HG02642 (cell line): ENCODE data around the gene CHRDL2.

ENCODE experiments used
- ATAC-seq: cut with Tn5 transposase; IDR thresholded peaks from one replicate; pipeline ENCODE4 v1.9.1; 2021; ENCODE audit warnings: mild to moderate bottlenecking; ENCODE audit not compliant: unreplicated experiment, poor library complexity

The CHRDL2 gene

GRCh38 chr11:74689666-74690065 is 41.6 kb downstream of the CHRDL2 start:
- ATAC-seq, result no peak

GRCh38 chr11:74687237-74688023 is 43.8 kb downstream of the CHRDL2 start:
- ATAC-seq, result no peak

GRCh38 chr11:74686792-74687191 is 44.4 kb downstream of the CHRDL2 start:
- no peak for ATAC-seq

GRCh38 chr11:74685905-74686304 is 45.3 kb downstream of the CHRDL2 start:
- no peak for ATAC-seq

GRCh38 chr11:74685338-74685737 is 45.9 kb downstream of the CHRDL2 start:
- ATAC-seq, result no peak

GRCh38 chr11:74684661-74685060 is 46.6 kb downstream of the CHRDL2 start:
- no peak for ATAC-seq

- no peak for ATAC-seq
Observed at GRCh38 chr11:74683941-74684481, 47.2 kb downstream of the CHRDL2 start.

- ATAC-seq, result no peak
Observed at GRCh38 chr11:74683279-74683871, 47.9 kb downstream of the CHRDL2 start.

- ATAC-seq, result no peak
Observed at GRCh38 chr11:74682731-74683278, 48.4 kb downstream of the CHRDL2 start.

GRCh38 chr11:74681686-74682651 is 49.3 kb downstream of the CHRDL2 start:
- ATAC-seq, result no peak

- ATAC-seq, result no peak
Observed at GRCh38 chr11:74680703-74681531, 50.3 kb downstream of the CHRDL2 start.

GRCh38 chr11:74680035-74680671 is 51.1 kb downstream of the CHRDL2 start:
- no peak for ATAC-seq

GRCh38 chr11:74679513-74679865 is 51.7 kb downstream of the CHRDL2 start:
- ATAC-seq, result no peak

- ATAC-seq, result no peak
Observed at GRCh38 chr11:74678591-74679512, 52.4 kb downstream of the CHRDL2 start.

GRCh38 chr11:74678041-74678440 is 53.2 kb downstream of the CHRDL2 start:
- no peak for ATAC-seq

GRCh38 chr11:74677131-74677530 is 54.1 kb downstream of the CHRDL2 start:
- no peak for ATAC-seq

GRCh38 chr11:74676596-74676995 is 54.6 kb downstream of the CHRDL2 start:
- no peak for ATAC-seq

- no peak for ATAC-seq
Observed at GRCh38 chr11:74675761-74676160, 55.5 kb downstream of the CHRDL2 start.
